Liver (tissue), 9 donors: ENCODE measurements around the gene TEP1. TPM values are rescaled to one million over a fixed set of nuclear protein-coding genes. Genes with fewer than 3 reads are reported as not detected.

Experiments used
- DNase-seq: peaks from one replicate; pipeline ENCODE4 v3.0.0-alpha.2; 2017; ENCODE audit warnings: low spot score
- H3K27ac ChIP-seq, 2 donors: one replicate each; pipeline ENCODE4 v1.7.0; 2013; ENCODE audit warnings: inconsistent platforms in 2 of 2, low read length in 2 of 2, control low read depth in 1 of 2, low read depth in 1 of 2, mild to moderate bottlenecking in 1 of 2
- H3K27me3 ChIP-seq, 4 donors: one replicate each; pipeline versions ENCODE4 v1.6.1 to v1.7.0; 2013; ENCODE audit warnings: low read length in 3 of 4, inconsistent platforms in 1 of 4, mild to moderate bottlenecking in 1 of 4, moderate library complexity in 1 of 4; ENCODE audit not compliant: control insufficient read depth in 4 of 4, insufficient read depth in 4 of 4
- H3K36me3 ChIP-seq, 4 donors: one replicate each; pipeline versions ENCODE4 v1.6.1 to v1.7.0; 2013; ENCODE audit warnings: low read length in 3 of 4, mild to moderate bottlenecking in 3 of 4, low read depth in 1 of 4, moderate library complexity in 1 of 4; ENCODE audit not compliant: control insufficient read depth in 4 of 4, insufficient read depth in 3 of 4
- H3K4me1 ChIP-seq, 4 donors: one replicate each; pipeline versions ENCODE4 v1.6.1 to v1.7.0; 2013; ENCODE audit warnings: low read length in 3 of 4, mild to moderate bottlenecking in 3 of 4, moderate library complexity in 1 of 4; ENCODE audit not compliant: control insufficient read depth in 4 of 4, insufficient read depth in 4 of 4
- H3K4me3 ChIP-seq, 3 donors: one replicate each; pipeline versions ENCODE4 v1.6.1 to v1.7.0; 2013; ENCODE audit warnings: low read length in 3 of 3, control low read depth in 1 of 3, low read depth in 1 of 3, mild to moderate bottlenecking in 1 of 3
- H3K9ac ChIP-seq, 2 donors: one replicate each; pipeline ENCODE4 v1.7.0; 2013; ENCODE audit warnings: low read length in 2 of 2, mild to moderate bottlenecking in 2 of 2, moderate library complexity in 2 of 2, control low read depth in 1 of 2, low read depth in 1 of 2
- H3K9me3 ChIP-seq, 4 donors: one replicate each; pipeline versions ENCODE4 v1.6.1 to v1.7.0; 2013; ENCODE audit warnings: low read length in 3 of 4; ENCODE audit not compliant: control insufficient read depth in 4 of 4
- CTCF ChIP-seq: fragments of 150-350 bp; IDR thresholded peaks from 2 replicates; pipeline ENCODE4 v1.5.1; 2017; ENCODE audit warnings: improper control_type of control experiment, low read depth, low read length; ENCODE audit not compliant: missing input control
- EGR1 ChIP-seq, 2 donors: IDR thresholded peaks; 2 replicates each; pipeline ENCODE4 v1.6.1; 2016 to 2018; ENCODE audit warnings: antibody characterized with exemption in 2 of 2, low read depth in 2 of 2
- FOXA1 ChIP-seq: IDR thresholded peaks from 2 replicates; pipeline ENCODE4 v1.6.1; 2016; ENCODE audit warnings: antibody characterized with exemption
- FOXA2 ChIP-seq: IDR thresholded peaks from 2 replicates; pipeline ENCODE4 v1.6.1; 2016; ENCODE audit warnings: antibody characterized with exemption
- GABPA ChIP-seq, 2 donors: IDR thresholded peaks in 1 of 2; conservative IDR thresholded peaks in 1 of 2; 2 replicates each; pipeline ENCODE4 v1.6.1; 2016; ENCODE audit warnings: antibody characterized with exemption in 2 of 2, mild to moderate bottlenecking in 1 of 2, moderate library complexity in 1 of 2
- HNF4A ChIP-seq, 2 donors: conservative IDR thresholded peaks; 2 replicates each; pipeline ENCODE4 v1.6.1; 2016; ENCODE audit warnings: antibody characterized with exemption in 2 of 2, mild to moderate bottlenecking in 2 of 2
- HNF4G ChIP-seq: IDR thresholded peaks from 2 replicates; pipeline ENCODE4 v1.6.1; 2016; ENCODE audit warnings: antibody characterized with exemption
- JUND ChIP-seq, 2 donors: IDR thresholded peaks; 2 replicates each; pipeline ENCODE4 v1.6.1; 2016; ENCODE audit warnings: antibody characterized with exemption in 2 of 2
- NR2F2 ChIP-seq: IDR thresholded peaks from 2 replicates; pipeline ENCODE4 v1.6.1; 2016; ENCODE audit warnings: antibody characterized with exemption
- RAD21 ChIP-seq, 2 donors: IDR thresholded peaks; 2 replicates each; pipeline ENCODE4 v1.6.1; 2016; ENCODE audit warnings: antibody characterized with exemption in 2 of 2, mild to moderate bottlenecking in 2 of 2
- RXRA ChIP-seq, 2 donors: IDR thresholded peaks; 2 replicates each; pipeline ENCODE4 v1.6.1; 2017 to 2018; ENCODE audit warnings: antibody characterized with exemption in 2 of 2, mild to moderate bottlenecking in 1 of 2
- SP1 ChIP-seq: IDR thresholded peaks from 2 replicates; pipeline ENCODE4 v1.6.1; 2018; ENCODE audit warnings: antibody characterized with exemption, mild to moderate bottlenecking
- TAF1 ChIP-seq: conservative IDR thresholded peaks from 2 replicates; pipeline ENCODE4 v1.6.1; 2016; ENCODE audit warnings: antibody characterized with exemption, mild to moderate bottlenecking
- YY1 ChIP-seq: IDR thresholded peaks from 2 replicates; pipeline ENCODE4 v1.6.1; 2016; ENCODE audit warnings: antibody characterized with exemption, mild to moderate bottlenecking
- WGBS: extraction: QIAGEN DNeasy Blood & Tissue Kit; methylation state at CpG from one replicate; pipeline ENCODE4 v1.1.7; 2013; 5-methylcytosine and 5-hydroxymethylcytosine counted together
- polyA plus RNA-seq, 2 donors: library from polyadenylated mRNA; stranded (reverse) in 1 of 2; unstranded in 1 of 2; fragments of 200-250 nt in 1 of 2; fragments of >200 nt in 1 of 2; fragmentation: Nextera tagmentation in 1 of 2; extraction: Ambion mirVana in 1 of 2; gene quantifications; one replicate each; pipeline versions ENCODE4 v1.2.1 to v1.2.3, GENCODE V29; 2013 to 2015
- total RNA-seq, 2 donors: library from RNA; depleted of rRNA; stranded (reverse); fragments of >200 nt; gene quantifications; one replicate each; pipeline ENCODE4 v1.2.3, GENCODE V29; 2014
- TF ChIP-seq, protein P1 (sequence below): IDR thresholded peaks from 2 replicates; pipeline ENCODE4 v1.6.1; 2016; ENCODE audit warnings: antibody characterized with exemption
- TF ChIP-seq, protein P2 (sequence below): IDR thresholded peaks from 2 replicates; pipeline ENCODE4 v1.6.1; 2016; ENCODE audit warnings: antibody characterized with exemption
- TF ChIP-seq, protein P3 (sequence below): IDR thresholded peaks from 2 replicates; pipeline ENCODE4 v1.6.1; 2016; ENCODE audit warnings: antibody characterized with exemption, mild to moderate bottlenecking
- TF ChIP-seq, protein P4 (sequence below): IDR thresholded peaks from 2 replicates; pipeline ENCODE4 v1.6.1; 2016; ENCODE audit warnings: antibody characterized with exemption
- donor health status: healthy.
- donor health status: healthy.
- donor health status: healthy.
- donor health status: healthy.
- donor health status: healthy.

Gene TEP1
- total and polyA plus RNA-seq, 4 donors = 3.9 to 20.7 (median 7.6) TPM

- H3K27ac ChIP-seq = no peak overlapping the region
- TF ChIP-seq, protein P1, sequence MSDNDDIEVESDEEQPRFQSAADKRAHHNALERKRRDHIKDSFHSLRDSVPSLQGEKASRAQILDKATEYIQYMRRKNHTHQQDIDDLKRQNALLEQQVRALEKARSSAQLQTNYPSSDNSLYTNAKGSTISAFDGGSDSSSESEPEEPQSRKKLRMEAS = no peak
- TF ChIP-seq TAF1 = no peak
- no peak for TF ChIP-seq FOXA2
- TF ChIP-seq CTCF = no peak
- TF ChIP-seq YY1 = no peak
- no peak for TF ChIP-seq HNF4A (conservative IDR thresholded peaks at IDR 0.05)
- TF ChIP-seq, protein P2, sequence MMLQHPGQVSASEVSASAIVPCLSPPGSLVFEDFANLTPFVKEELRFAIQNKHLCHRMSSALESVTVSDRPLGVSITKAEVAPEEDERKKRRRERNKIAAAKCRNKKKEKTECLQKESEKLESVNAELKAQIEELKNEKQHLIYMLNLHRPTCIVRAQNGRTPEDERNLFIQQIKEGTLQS = no peak
- no peak overlapping the region for H3K9ac ChIP-seq
- H3K27me3 ChIP-seq = no peaks in the 10 kb centered on the region
- no peaks in the 10 kb centered on the region for H3K9me3 ChIP-seq
- peaks cover 0 to 6% (median 3%) of the 10 kb centered on the region in 4 donors for H3K4me1 ChIP-seq
- no peak overlapping the region for H3K4me3 ChIP-seq
- H3K36me3 ChIP-seq = no peaks in the 10 kb centered on the region
- 70% methylated on average over 2 of the region's 2 CpGs for WGBS
- no peak for DNase-seq
Observed at GRCh38 chr14:20418501-20418909, 5.2 kb upstream of the TEP1 start.

GRCh38 chr14:20417250-20418186 is 4.2 kb upstream of the TEP1 start:
- TF ChIP-seq HNF4G (no peak), EGR1 (IDR thresholded peaks at IDR 0.05; ENCODE audit: low read depth in 2 of 2) (no peak), JUND (IDR thresholded peaks at IDR 0.05) (no peak), TAF1 (no peak), YY1 (no peak), SP1 (no peak), RAD21 (IDR thresholded peaks at IDR 0.05) (no peak), FOXA1 (no peak), GABPA (IDR thresholded peaks at IDR 0.05 in 1 of 2, conservative IDR thresholded peaks at IDR 0.05 in 1 of 2) (no peak), NR2F2 (no peak), FOXA2 (no peak), RXRA (IDR thresholded peaks at IDR 0.05) (no peak), HNF4A (conservative IDR thresholded peaks at IDR 0.05) (no peak), CTCF (no peak)
- TF ChIP-seq, protein P3, sequence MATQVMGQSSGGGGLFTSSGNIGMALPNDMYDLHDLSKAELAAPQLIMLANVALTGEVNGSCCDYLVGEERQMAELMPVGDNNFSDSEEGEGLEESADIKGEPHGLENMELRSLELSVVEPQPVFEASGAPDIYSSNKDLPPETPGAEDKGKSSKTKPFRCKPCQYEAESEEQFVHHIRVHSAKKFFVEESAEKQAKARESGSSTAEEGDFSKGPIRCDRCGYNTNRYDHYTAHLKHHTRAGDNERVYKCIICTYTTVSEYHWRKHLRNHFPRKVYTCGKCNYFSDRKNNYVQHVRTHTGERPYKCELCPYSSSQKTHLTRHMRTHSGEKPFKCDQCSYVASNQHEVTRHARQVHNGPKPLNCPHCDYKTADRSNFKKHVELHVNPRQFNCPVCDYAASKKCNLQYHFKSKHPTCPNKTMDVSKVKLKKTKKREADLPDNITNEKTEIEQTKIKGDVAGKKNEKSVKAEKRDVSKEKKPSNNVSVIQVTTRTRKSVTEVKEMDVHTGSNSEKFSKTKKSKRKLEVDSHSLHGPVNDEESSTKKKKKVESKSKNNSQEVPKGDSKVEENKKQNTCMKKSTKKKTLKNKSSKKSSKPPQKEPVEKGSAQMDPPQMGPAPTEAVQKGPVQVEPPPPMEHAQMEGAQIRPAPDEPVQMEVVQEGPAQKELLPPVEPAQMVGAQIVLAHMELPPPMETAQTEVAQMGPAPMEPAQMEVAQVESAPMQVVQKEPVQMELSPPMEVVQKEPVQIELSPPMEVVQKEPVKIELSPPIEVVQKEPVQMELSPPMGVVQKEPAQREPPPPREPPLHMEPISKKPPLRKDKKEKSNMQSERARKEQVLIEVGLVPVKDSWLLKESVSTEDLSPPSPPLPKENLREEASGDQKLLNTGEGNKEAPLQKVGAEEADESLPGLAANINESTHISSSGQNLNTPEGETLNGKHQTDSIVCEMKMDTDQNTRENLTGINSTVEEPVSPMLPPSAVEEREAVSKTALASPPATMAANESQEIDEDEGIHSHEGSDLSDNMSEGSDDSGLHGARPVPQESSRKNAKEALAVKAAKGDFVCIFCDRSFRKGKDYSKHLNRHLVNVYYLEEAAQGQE = no peak
- TF ChIP-seq, protein P1 = no peak
- TF ChIP-seq, protein P2 = no peak
- TF ChIP-seq, protein P4, sequence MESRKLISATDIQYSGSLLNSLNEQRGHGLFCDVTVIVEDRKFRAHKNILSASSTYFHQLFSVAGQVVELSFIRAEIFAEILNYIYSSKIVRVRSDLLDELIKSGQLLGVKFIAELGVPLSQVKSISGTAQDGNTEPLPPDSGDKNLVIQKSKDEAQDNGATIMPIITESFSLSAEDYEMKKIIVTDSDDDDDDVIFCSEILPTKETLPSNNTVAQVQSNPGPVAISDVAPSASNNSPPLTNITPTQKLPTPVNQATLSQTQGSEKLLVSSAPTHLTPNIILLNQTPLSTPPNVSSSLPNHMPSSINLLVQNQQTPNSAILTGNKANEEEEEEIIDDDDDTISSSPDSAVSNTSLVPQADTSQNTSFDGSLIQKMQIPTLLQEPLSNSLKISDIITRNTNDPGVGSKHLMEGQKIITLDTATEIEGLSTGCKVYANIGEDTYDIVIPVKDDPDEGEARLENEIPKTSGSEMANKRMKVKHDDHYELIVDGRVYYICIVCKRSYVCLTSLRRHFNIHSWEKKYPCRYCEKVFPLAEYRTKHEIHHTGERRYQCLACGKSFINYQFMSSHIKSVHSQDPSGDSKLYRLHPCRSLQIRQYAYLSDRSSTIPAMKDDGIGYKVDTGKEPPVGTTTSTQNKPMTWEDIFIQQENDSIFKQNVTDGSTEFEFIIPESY = no peak

More at GRCh38 chr14:20417250-20418186, 4.2 kb upstream of the TEP1 start:
- 60% methylated on average over 7 of the region's 7 CpGs for WGBS
- Histone ChIP-seq H3K9ac (no peak overlapping the region), H3K27ac (no peak overlapping the region), H3K9me3 (no peaks in the 10 kb centered on the region), H3K4me1 (peaks cover 0 to 9% (median 4%) of the 10 kb centered on the region in 4 donors), H3K36me3 (no peaks in the 10 kb centered on the region), H3K27me3 (no peaks in the 10 kb centered on the region), H3K4me3 (no peak overlapping the region)
- no peak for DNase-seq
